ENCODE results near the gene DPP6.

Gene DPP6

DNA sequence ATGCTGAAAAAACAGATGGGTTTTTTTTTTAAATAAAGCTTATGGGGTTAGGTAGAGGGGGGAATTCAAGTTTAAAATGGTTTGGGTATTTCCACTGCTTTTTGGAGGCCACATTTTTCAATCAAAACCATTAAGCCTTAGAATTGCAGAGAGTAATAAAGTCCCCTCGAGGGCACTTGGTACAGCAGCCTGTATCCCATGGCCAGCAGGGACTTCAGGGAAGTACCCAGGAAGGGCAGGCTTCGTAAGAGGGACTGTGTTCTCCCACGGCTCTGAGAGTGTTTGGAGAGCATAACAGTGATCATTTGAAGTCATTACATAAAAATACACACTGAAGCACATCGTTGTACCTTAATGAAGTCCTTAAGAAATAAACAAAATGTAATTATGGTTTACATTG, 432.7 kb downstream of the DPP6 start:
- no peaks in the 10 kb centered on the region for H3K27me3 ChIP-seq (ENCODE audit: control insufficient read depth in 1 of 2, insufficient read depth in 2 of 2, low read length in 2 of 2)
- peaks cover 0 to 3% of the 10 kb centered on the region in 2 donors for H3K9me3 ChIP-seq (ENCODE audit: control insufficient read depth in 2 of 2, low read length in 2 of 2)
- no peak overlapping the region for H3K4me3 ChIP-seq (ENCODE audit: low read length in 2 of 2)
- H3K36me3 ChIP-seq (ENCODE audit: control insufficient read depth in 2 of 2, insufficient read depth in 2 of 2, low read length in 2 of 2), result no peaks in the 10 kb centered on the region
- H3K9ac ChIP-seq (ENCODE audit: low read length in 2 of 2), result no peak overlapping the region
- H3K4me1 ChIP-seq (ENCODE audit: control insufficient read depth, insufficient read depth, low read length), result peaks cover 3% of the 10 kb centered on the region
- no peak overlapping the region for H3K27ac ChIP-seq (ENCODE audit: low read length)

GRCh38 chr7:154489897-154490296, 437.7 kb downstream of the DPP6 start:
- Histone ChIP-seq H3K9me3 (ENCODE audit: control insufficient read depth in 2 of 2, low read length in 2 of 2) (no peaks in the 10 kb centered on the region), H3K4me3 (ENCODE audit: low read length in 2 of 2) (no peak overlapping the region), H3K27me3 (ENCODE audit: control insufficient read depth in 1 of 2, insufficient read depth in 2 of 2, low read length in 2 of 2) (no peaks in the 10 kb centered on the region), H3K27ac (ENCODE audit: low read length) (no peak overlapping the region), H3K4me1 (ENCODE audit: control insufficient read depth, insufficient read depth, low read length) (no peaks in the 10 kb centered on the region), H3K36me3 (ENCODE audit: control insufficient read depth in 2 of 2, insufficient read depth in 2 of 2, low read length in 2 of 2) (no peaks in the 10 kb centered on the region), H3K9ac (ENCODE audit: low read length in 2 of 2) (no peak overlapping the region)

GRCh38 chr7:154493594-154493993, 441.4 kb downstream of the DPP6 start:
- Histone ChIP-seq H3K4me3 (ENCODE audit: low read length in 2 of 2) (no peak overlapping the region), H3K9me3 (ENCODE audit: control insufficient read depth in 2 of 2, low read length in 2 of 2) (no peaks in the 10 kb centered on the region), H3K36me3 (ENCODE audit: control insufficient read depth in 2 of 2, insufficient read depth in 2 of 2, low read length in 2 of 2) (no peaks in the 10 kb centered on the region), H3K27ac (ENCODE audit: low read length) (no peak overlapping the region), H3K27me3 (ENCODE audit: control insufficient read depth in 1 of 2, insufficient read depth in 2 of 2, low read length in 2 of 2) (no peaks in the 10 kb centered on the region), H3K4me1 (ENCODE audit: control insufficient read depth, insufficient read depth, low read length) (no peaks in the 10 kb centered on the region), H3K9ac (ENCODE audit: low read length in 2 of 2) (no peak overlapping the region)

DNA sequence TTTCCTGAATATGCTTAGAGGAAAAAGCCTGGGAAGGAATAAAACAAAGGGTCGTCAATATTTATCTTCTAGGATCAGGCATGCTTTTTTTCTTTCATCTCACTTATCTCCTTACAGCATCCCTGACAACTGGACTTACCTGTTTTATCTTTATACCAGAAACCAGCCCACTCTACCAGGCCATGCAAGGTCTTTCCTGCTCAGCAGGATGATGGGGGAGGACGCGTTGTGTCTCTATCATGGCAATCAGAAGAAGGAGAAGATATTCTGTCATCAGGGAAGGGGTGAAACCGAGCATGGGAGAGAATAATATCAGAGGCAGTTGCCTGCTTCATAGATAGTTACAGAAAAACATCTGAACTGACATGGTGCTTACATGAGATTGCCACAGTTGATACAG, 445.6 kb downstream of the DPP6 start:
- Histone ChIP-seq H3K27ac (ENCODE audit: low read length) (no peak overlapping the region), H3K9me3 (ENCODE audit: control insufficient read depth in 2 of 2, low read length in 2 of 2) (no peaks in the 10 kb centered on the region), H3K27me3 (ENCODE audit: control insufficient read depth in 1 of 2, insufficient read depth in 2 of 2, low read length in 2 of 2) (no peaks in the 10 kb centered on the region), H3K4me3 (ENCODE audit: low read length in 2 of 2) (no peak overlapping the region), H3K36me3 (ENCODE audit: control insufficient read depth in 2 of 2, insufficient read depth in 2 of 2, low read length in 2 of 2) (no peaks in the 10 kb centered on the region), H3K9ac (ENCODE audit: low read length in 2 of 2) (no peak overlapping the region), H3K4me1 (ENCODE audit: control insufficient read depth, insufficient read depth, low read length) (no peaks in the 10 kb centered on the region)

DNA sequence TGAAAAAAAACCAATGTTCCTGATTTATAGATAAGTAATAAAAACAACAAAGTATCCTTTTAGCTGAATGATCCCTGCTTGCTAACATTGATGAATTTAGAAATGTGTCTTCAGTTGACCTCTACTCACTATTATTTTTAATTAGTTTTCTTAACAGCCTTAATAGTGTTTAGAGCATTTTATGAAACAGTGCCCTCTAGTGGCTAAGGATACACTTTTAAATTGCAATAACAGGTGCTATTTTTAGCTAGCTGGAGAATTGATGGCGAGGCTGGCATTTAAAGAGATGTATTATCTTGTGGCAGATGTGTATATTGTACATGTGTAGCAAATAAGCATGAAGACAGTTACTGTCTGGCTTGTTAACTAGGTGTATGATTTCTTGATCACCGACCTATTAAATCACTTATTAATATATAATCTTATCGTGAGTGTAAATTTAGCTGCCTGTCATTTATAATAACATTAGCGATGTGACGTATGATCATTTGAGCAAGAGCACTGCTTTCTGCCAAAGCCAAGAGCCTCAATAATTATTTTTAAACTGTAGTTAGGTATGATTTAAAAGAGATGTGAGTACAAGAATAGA, 451.9 kb downstream of the DPP6 start:
- Histone ChIP-seq H3K36me3 (ENCODE audit: control insufficient read depth in 2 of 2, insufficient read depth in 2 of 2, low read length in 2 of 2) (no peaks in the 10 kb centered on the region), H3K27ac (ENCODE audit: low read length) (no peak overlapping the region), H3K4me3 (ENCODE audit: low read length in 2 of 2) (no peak overlapping the region), H3K4me1 (ENCODE audit: control insufficient read depth, insufficient read depth, low read length) (peaks cover 4% of the 10 kb centered on the region), H3K27me3 (ENCODE audit: control insufficient read depth in 1 of 2, insufficient read depth in 2 of 2, low read length in 2 of 2) (no peaks in the 10 kb centered on the region), H3K9ac (ENCODE audit: low read length in 2 of 2) (no peak overlapping the region), H3K9me3 (ENCODE audit: control insufficient read depth in 2 of 2, low read length in 2 of 2) (no peaks in the 10 kb centered on the region)

GRCh38 chr7:154504918-154505317, 452.7 kb downstream of the DPP6 start:
- Histone ChIP-seq H3K27ac (ENCODE audit: low read length) (no peak overlapping the region), H3K27me3 (ENCODE audit: control insufficient read depth in 1 of 2, insufficient read depth in 2 of 2, low read length in 2 of 2) (no peaks in the 10 kb centered on the region), H3K4me3 (ENCODE audit: low read length in 2 of 2) (no peak overlapping the region), H3K36me3 (ENCODE audit: control insufficient read depth in 2 of 2, insufficient read depth in 2 of 2, low read length in 2 of 2) (no peaks in the 10 kb centered on the region), H3K9me3 (ENCODE audit: control insufficient read depth in 2 of 2, low read length in 2 of 2) (no peaks in the 10 kb centered on the region), H3K9ac (ENCODE audit: low read length in 2 of 2) (no peak overlapping the region), H3K4me1 (ENCODE audit: control insufficient read depth, insufficient read depth, low read length) (peaks cover 4% of the 10 kb centered on the region)

- Histone ChIP-seq H3K27me3 (ENCODE audit: control insufficient read depth in 1 of 2, insufficient read depth in 2 of 2, low read length in 2 of 2) (no peaks in the 10 kb centered on the region), H3K9me3 (ENCODE audit: control insufficient read depth in 2 of 2, low read length in 2 of 2) (no peaks in the 10 kb centered on the region), H3K4me1 (ENCODE audit: control insufficient read depth, insufficient read depth, low read length) (peaks cover 4% of the 10 kb centered on the region), H3K27ac (ENCODE audit: low read length) (no peak overlapping the region), H3K4me3 (ENCODE audit: low read length in 2 of 2) (no peak overlapping the region), H3K9ac (ENCODE audit: low read length in 2 of 2) (no peak overlapping the region), H3K36me3 (ENCODE audit: control insufficient read depth in 2 of 2, insufficient read depth in 2 of 2, low read length in 2 of 2) (no peaks in the 10 kb centered on the region)
Observed at GRCh38 chr7:154505362-154505761, 453.2 kb downstream of the DPP6 start.

GRCh38 chr7:154509192-154509591, 457.0 kb downstream of the DPP6 start:
- H3K36me3 ChIP-seq (ENCODE audit: control insufficient read depth in 2 of 2, insufficient read depth in 2 of 2, low read length in 2 of 2), result no peaks in the 10 kb centered on the region
- no peaks in the 10 kb centered on the region for H3K27me3 ChIP-seq (ENCODE audit: control insufficient read depth in 1 of 2, insufficient read depth in 2 of 2, low read length in 2 of 2)
- no peaks in the 10 kb centered on the region for H3K9me3 ChIP-seq (ENCODE audit: control insufficient read depth in 2 of 2, low read length in 2 of 2)
- no peak overlapping the region for H3K4me3 ChIP-seq (ENCODE audit: low read length in 2 of 2)
- H3K9ac ChIP-seq (ENCODE audit: low read length in 2 of 2), result no peak overlapping the region
- H3K27ac ChIP-seq (ENCODE audit: low read length), result no peak overlapping the region
- peaks cover 2% of the 10 kb centered on the region for H3K4me1 ChIP-seq (ENCODE audit: control insufficient read depth, insufficient read depth, low read length)

DNA sequence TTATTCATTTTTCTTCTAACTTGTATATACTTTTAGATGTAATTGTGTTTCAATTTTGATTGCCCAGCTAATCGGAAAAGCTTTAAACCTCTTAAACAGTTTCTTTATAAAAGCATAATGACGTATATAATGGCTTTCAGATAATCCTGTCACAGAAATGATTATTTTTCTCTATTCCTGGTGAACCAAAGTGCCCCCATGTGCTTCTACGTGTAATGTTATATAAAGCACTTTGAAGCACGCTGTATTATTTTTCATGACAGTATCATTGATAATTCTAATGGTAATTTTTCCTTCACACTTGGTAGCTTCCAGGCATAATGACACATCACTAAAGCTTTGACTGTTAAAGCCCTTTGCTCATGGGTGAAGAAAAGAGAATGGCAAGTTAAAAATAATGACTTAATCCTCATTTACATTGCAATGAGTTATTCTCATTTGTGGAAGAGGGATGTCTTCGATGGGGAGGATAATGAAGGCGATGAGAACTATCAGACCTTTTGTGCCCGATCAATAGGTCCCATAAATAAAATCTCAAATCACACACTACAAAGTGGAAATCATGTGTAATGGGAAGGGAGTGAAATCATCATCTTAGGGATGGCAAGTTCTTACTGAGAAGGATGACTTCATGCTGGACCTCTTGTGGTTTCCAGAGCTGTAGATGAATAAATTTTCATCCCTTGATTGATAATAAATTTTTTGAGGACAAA, 460.1 kb downstream of the DPP6 start:
- Histone ChIP-seq H3K4me1 (ENCODE audit: control insufficient read depth, insufficient read depth, low read length) (no peaks in the 10 kb centered on the region), H3K27ac (ENCODE audit: low read length) (no peak overlapping the region), H3K27me3 (ENCODE audit: control insufficient read depth in 1 of 2, insufficient read depth in 2 of 2, low read length in 2 of 2) (no peaks in the 10 kb centered on the region), H3K9ac (ENCODE audit: low read length in 2 of 2) (no peak overlapping the region), H3K4me3 (ENCODE audit: low read length in 2 of 2) (no peak overlapping the region), H3K9me3 (ENCODE audit: control insufficient read depth in 2 of 2, low read length in 2 of 2) (no peaks in the 10 kb centered on the region), H3K36me3 (ENCODE audit: control insufficient read depth in 2 of 2, insufficient read depth in 2 of 2, low read length in 2 of 2) (no peaks in the 10 kb centered on the region)

DNA sequence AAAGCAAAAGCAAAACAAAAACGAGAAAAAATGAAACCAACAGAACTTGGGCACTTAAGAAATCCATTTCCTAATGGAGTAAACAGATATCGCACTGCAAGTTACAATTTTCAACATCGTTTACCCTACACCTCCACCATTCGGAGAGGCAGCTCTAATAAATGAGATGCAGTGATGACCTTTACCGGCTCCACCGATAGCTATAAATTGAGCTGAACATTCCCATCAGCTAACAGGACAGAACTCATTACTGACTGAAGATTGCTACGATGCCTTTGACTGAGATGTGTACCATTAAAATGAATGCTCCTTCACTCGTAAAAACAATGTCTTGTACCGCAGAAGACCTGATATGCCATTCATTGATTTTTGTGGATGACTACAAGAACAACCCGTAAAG, 465.6 kb downstream of the DPP6 start:
- no peaks in the 10 kb centered on the region for H3K27me3 ChIP-seq (ENCODE audit: control insufficient read depth in 1 of 2, insufficient read depth in 2 of 2, low read length in 2 of 2)
- H3K36me3 ChIP-seq (ENCODE audit: control insufficient read depth in 2 of 2, insufficient read depth in 2 of 2, low read length in 2 of 2), result no peaks in the 10 kb centered on the region
- no peak overlapping the region for H3K9ac ChIP-seq (ENCODE audit: low read length in 2 of 2)
- no peak overlapping the region for H3K27ac ChIP-seq (ENCODE audit: low read length)
- no peaks in the 10 kb centered on the region for H3K9me3 ChIP-seq (ENCODE audit: control insufficient read depth in 2 of 2, low read length in 2 of 2)
- H3K4me3 ChIP-seq (ENCODE audit: low read length in 2 of 2), result no peak overlapping the region
- H3K4me1 ChIP-seq (ENCODE audit: control insufficient read depth, insufficient read depth, low read length), result no peaks in the 10 kb centered on the region

DNA sequence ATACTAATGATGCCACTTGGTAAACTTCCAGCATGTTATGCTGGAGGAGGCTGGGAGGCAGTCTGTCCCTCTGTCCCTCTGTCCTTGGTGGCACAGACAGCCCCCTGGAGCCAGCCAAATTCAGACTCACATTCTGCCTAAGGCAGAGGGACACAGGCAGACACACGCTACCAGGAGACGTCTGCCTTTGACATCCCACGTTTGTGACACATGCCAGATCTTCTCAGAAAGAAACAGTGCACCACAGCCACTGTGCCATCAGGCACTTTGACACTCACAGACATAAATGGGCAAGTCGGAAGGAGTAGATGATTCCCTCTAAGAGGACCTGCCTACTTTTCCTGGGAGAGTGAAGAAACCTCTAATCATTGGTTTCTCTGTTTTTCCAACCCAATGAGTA, 467.0 kb downstream of the DPP6 start:
- Histone ChIP-seq H3K27ac (ENCODE audit: low read length) (no peak overlapping the region), H3K27me3 (ENCODE audit: control insufficient read depth in 1 of 2, insufficient read depth in 2 of 2, low read length in 2 of 2) (no peaks in the 10 kb centered on the region), H3K4me1 (ENCODE audit: control insufficient read depth, insufficient read depth, low read length) (no peaks in the 10 kb centered on the region), H3K9me3 (ENCODE audit: control insufficient read depth in 2 of 2, low read length in 2 of 2) (no peaks in the 10 kb centered on the region), H3K4me3 (ENCODE audit: low read length in 2 of 2) (no peak overlapping the region), H3K9ac (ENCODE audit: low read length in 2 of 2) (no peak overlapping the region), H3K36me3 (ENCODE audit: control insufficient read depth in 2 of 2, insufficient read depth in 2 of 2, low read length in 2 of 2) (no peaks in the 10 kb centered on the region)
